AG04450 (cell line): ENCODE measurements around the gene ABHD3. TPM values are rescaled to one million over a fixed set of nuclear protein-coding genes. Genes with fewer than 3 reads are reported as not detected.

Experiments
- CTCF ChIA-PET: fragments of 300-600, 350-600 bp; formaldehyde crosslinking; extraction: SDS; loops from one replicate; lab custom pipeline; 2022; ENCODE audit warnings: antibody characterized with exemption, inconsistent platforms; lab: Charles Lee
- POLR2A ChIA-PET: fragments of 350-600 bp; formaldehyde crosslinking; extraction: SDS; loops from one replicate; lab custom pipeline; 2021; ENCODE audit warnings: antibody characterized with exemption, inconsistent platforms; lab: Yijun Ruan, JAX
- DNase-seq: peaks from one replicate; pipeline ENCODE4 v3.0.0-alpha.2; 2011; ENCODE audit warnings: low read depth, low spot score
- H3K27ac ChIP-seq: one replicate; pipeline ENCODE4 v1.5.1; 2012; ENCODE audit warnings: low read depth, low read length, control low read depth
- H3K27me3 ChIP-seq: one replicate; pipeline ENCODE4 v1.6.0; 2012; ENCODE audit warnings: low read length; ENCODE audit not compliant: control insufficient read depth, insufficient read depth
- H3K4me3 ChIP-seq: 2 replicates; pipeline ENCODE4 v1.5.1; 2011; ENCODE audit warnings: mild to moderate bottlenecking, low read depth, low read length, control low read depth
- H3K9me3 ChIP-seq: 2 replicates; pipeline ENCODE4 v1.5.1; 2012; ENCODE audit warnings: low read length; ENCODE audit not compliant: control insufficient read depth, insufficient read depth
- polyA plus RNA-seq: library from polyadenylated mRNA; depleted of rRNA; stranded (reverse); fragments of >200 nt; gene quantifications from 2 replicates; pipeline ENCODE4 v1.2.3, GENCODE V29; 2011
- TF ChIP-seq, protein P1 (sequence below): IDR thresholded peaks from 2 replicates; pipeline ENCODE4 v1.5.1; 2011; ENCODE audit warnings: low read depth, low read length, control low read depth, inconsistent platforms

Gene ABHD3
- polyA plus RNA-seq, 1 experiment, result 5.7 TPM

DNA sequence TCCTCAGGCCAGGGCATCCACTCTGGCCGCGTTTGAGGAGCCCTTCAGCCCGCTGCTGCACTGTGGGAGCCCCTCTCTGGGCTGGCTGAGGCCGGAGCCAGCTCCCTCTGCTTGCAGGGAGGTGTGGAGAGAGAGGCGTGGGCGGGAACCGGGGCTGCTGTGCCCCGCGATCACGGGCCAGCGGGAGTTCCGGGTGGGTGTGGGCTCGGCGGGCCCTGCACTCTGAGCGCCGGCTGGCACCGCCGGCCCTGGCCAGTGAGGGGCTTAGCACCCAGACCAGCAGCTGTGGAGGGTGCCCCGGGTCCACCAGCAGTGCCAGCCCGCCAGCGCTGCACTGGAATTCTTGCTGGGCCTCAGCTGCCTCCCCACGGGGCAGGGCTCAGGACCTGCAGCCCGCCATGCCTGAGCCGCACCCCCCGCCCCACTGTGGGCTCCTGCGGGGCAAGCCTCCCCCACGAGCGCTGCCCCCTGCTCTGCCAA lies 1.9 kb upstream of the ABHD3 start:
- ChIA-PET POLR2A (no interaction called here), CTCF (no interaction called here)
- Histone ChIP-seq H3K27me3 (no peaks in the 10 kb centered on the region), H3K4me3 (no peak overlapping the region), H3K9me3 (peaks cover 2% of the 10 kb centered on the region; the same call in 1 of the 2 replicates), H3K27ac (no peak overlapping the region)
- DNase-seq, result no peak
- TF ChIP-seq, protein P1, sequence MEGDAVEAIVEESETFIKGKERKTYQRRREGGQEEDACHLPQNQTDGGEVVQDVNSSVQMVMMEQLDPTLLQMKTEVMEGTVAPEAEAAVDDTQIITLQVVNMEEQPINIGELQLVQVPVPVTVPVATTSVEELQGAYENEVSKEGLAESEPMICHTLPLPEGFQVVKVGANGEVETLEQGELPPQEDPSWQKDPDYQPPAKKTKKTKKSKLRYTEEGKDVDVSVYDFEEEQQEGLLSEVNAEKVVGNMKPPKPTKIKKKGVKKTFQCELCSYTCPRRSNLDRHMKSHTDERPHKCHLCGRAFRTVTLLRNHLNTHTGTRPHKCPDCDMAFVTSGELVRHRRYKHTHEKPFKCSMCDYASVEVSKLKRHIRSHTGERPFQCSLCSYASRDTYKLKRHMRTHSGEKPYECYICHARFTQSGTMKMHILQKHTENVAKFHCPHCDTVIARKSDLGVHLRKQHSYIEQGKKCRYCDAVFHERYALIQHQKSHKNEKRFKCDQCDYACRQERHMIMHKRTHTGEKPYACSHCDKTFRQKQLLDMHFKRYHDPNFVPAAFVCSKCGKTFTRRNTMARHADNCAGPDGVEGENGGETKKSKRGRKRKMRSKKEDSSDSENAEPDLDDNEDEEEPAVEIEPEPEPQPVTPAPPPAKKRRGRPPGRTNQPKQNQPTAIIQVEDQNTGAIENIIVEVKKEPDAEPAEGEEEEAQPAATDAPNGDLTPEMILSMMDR, result no peak

DNA sequence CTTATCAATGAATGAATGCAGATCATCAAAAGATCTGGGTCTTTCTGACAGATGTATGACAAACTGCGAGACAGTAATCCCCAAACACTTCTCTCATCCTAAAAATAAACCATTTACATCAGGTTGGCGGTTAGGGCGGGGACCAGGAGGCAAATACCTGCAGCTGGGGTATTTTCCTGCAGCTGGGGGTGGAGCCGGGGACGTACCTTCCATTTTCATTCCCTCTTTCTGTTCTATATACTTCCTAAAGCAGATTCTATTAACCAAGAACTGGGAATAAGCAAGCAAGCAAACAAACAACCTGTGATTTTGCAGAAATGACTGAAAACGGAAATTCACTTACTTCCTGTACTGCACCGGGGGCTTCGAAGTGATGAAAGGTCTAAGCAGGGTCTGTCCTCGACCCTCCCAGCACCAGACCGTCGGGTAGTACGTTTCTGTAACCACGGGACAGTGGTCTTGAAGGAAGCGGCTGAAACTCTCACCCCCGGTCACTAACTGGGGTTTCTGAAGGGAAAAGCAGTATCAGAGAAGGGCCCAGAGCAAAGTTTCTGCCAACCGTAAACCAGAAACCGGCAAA lies 1.2 kb downstream of the ABHD3 start:
- POLR2A ChIA-PET, result interaction anchor here (2.0 kb wide), 1 partner anchor 37 kb away, joined by 15 read pairs; the partner anchor contains the start of gene MIB1
- Histone ChIP-seq H3K27me3 (no peaks in the 10 kb centered on the region), H3K4me3 (peak overlapping the region; percentile 85), H3K9me3 (peaks cover 2% of the 10 kb centered on the region; the same call in 1 of the 2 replicates), H3K27ac (peak overlapping the region; percentile 25)
- CTCF ChIA-PET, result interaction anchor here (0.7 kb wide), 1 partner anchor 24 kb away, joined by 3 read pairs; no protein-coding TSS in a partner anchor
- no peak for DNase-seq
- TF ChIP-seq, protein P1, result no peak

DNA sequence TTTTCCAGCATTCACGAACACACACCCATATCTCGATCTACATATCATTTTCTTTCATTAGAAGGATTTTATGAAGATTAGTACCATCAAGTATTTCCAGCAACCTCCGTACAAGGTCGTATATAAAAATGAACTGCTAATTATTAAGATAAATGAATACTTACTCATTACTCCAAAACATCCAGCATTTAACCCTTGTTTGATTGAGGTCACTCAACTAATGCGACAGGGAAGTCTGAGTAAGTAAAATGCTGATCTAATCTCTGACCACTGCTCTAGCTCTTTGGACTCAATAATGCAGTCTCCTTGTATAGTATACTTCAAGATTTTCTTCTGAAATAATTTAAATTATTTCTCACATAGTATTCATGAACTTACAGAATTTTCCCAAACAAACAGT lies 2.0 kb downstream of the ABHD3 start:
- no peaks in the 10 kb centered on the region for H3K27me3 ChIP-seq
- no peak for DNase-seq
- TF ChIP-seq, protein P1, result no peak
- POLR2A ChIA-PET, result no interaction called here
- H3K4me3 ChIP-seq, result no peak overlapping the region
- CTCF ChIA-PET, result interaction anchor here (0.7 kb wide), 1 partner anchor 24 kb away, joined by 3 read pairs; no protein-coding TSS in a partner anchor
- no peak overlapping the region for H3K27ac ChIP-seq
- peaks cover 2% of the 10 kb centered on the region; the same call in 1 of the 2 replicates for H3K9me3 ChIP-seq

DNA sequence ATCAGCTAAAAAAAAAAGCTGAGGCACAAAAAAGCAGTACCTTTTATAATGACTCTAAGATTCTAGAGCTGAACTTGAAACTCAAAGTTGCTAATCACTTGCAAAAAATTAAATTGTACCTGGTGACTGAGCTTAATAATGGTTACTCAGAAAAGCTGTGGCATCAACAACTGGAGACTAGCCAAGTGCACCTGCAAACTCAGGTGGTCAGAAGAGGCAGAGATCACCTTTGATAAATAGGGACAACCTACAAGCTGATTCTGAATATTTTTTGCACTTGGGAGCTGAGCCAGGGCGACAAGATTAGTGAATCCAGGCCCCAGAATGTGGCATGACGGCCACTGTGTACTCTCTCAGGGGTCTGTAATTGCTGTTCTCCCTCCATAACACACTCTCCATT lies 3.0 kb downstream of the ABHD3 start:
- ChIA-PET POLR2A (no interaction called here), CTCF (interaction anchor here (1.1 kb wide), 1 partner anchor 101 kb away, joined by 3 read pairs; the partner anchor contains the start of gene ESCO1)
- Histone ChIP-seq H3K4me3 (no peak overlapping the region), H3K27me3 (no peaks in the 10 kb centered on the region), H3K9me3 (peaks cover 2% of the 10 kb centered on the region; the same call in 1 of the 2 replicates), H3K27ac (no peak overlapping the region)
- no peak for DNase-seq
- TF ChIP-seq, protein P1, result no peak

DNA sequence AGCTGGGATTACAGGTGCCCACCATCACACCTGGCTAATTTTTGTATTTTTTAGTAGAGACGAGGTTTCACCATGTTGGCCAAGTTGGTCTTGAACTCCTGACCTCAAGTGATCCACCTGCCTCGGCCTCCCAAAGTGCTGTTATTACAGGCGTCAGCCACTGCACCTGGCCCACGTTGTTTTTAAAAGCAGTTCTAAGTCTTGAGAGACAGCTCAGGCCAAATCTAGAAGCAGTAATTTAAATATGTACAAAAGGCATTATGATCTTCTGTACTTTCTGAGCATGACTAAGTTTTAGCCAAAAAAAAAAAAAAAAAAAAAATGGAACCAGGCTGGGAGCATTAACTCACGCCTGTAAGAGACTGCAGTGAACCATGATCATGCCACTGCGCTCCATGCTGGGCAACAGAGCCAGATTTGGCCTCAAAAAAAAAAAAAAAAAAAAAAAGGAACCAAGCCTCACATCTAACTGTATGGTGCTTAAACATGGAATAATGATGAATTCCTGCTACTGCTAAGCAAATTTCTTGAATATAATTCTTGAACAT lies 4.0 kb downstream of the ABHD3 start:
- CTCF ChIA-PET, result interaction anchor here (0.7 to 1.0 kb wide), 2 partner anchors 9 to 42 kb away, joined by 4 to 6 read pairs; no protein-coding TSS in a partner anchor
- Histone ChIP-seq H3K27ac (no peak overlapping the region), H3K4me3 (no peak overlapping the region), H3K9me3 (no peaks in the 10 kb centered on the region), H3K27me3 (no peaks in the 10 kb centered on the region)
- POLR2A ChIA-PET, result interaction anchor here (0.7 kb wide), 1 partner anchor 114 kb away, joined by 3 read pairs; no protein-coding TSS in a partner anchor
- DNase-seq, result no peak
- TF ChIP-seq, protein P1, result no peak
